HG02885 (cell line): ENCODE results near the gene NANOS3.
"Not testable (repeated sequence)": the region's sequence is repeated elsewhere in the genome, so short reads cannot be mapped to it uniquely, and the experiment has no call there.

Source experiments
- ATAC-seq: cut with Tn5 transposase; IDR thresholded peaks from one replicate; pipeline ENCODE4 v1.9.1; 2021; ENCODE audit warnings: mild to moderate bottlenecking; ENCODE audit not compliant: unreplicated experiment, poor library complexity

The NANOS3 gene

GRCh38 chr19:13842291-13843103 lies 34.4 kb upstream of the NANOS3 start:
- peak; percentile 34 for ATAC-seq

GRCh38 chr19:13843104-13843921 lies 33.6 kb upstream of the NANOS3 start:
- no peak for ATAC-seq

- ATAC-seq, result no peak
These were observed 32.8 kb upstream of the NANOS3 start for GRCh38 chr19:13844130-13844631.

- peak; percentile 48 for ATAC-seq
These were observed 30.2 kb upstream of the NANOS3 start for GRCh38 chr19:13846557-13847406.

- peak; percentile 5 for ATAC-seq
These were observed 29.3 kb upstream of the NANOS3 start for GRCh38 chr19:13847407-13848339.

GRCh38 chr19:13848340-13848677 lies 28.6 kb upstream of the NANOS3 start:
- ATAC-seq, result no peak

- ATAC-seq, result no peak
These were observed 27.9 kb upstream of the NANOS3 start for GRCh38 chr19:13848798-13849676.

- no peak for ATAC-seq
These were observed 26.7 kb upstream of the NANOS3 start for GRCh38 chr19:13849991-13850909.

- ATAC-seq, result no peak
These were observed 25.8 kb upstream of the NANOS3 start for GRCh38 chr19:13850910-13851733.

- ATAC-seq, result not testable (repeated sequence)
These were observed 25.2 kb upstream of the NANOS3 start for GRCh38 chr19:13851734-13852114.

GRCh38 chr19:13852171-13852707 lies 24.7 kb upstream of the NANOS3 start:
- not testable (repeated sequence) for ATAC-seq

GRCh38 chr19:13856497-13856896 lies 20.4 kb upstream of the NANOS3 start:
- ATAC-seq, result no peak

- no peak for ATAC-seq
These were observed 17.5 kb upstream of the NANOS3 start for GRCh38 chr19:13859361-13859880.

GRCh38 chr19:13860679-13861391 lies 16.1 kb upstream of the NANOS3 start:
- no peak for ATAC-seq

GRCh38 chr19:13861392-13861713 lies 15.6 kb upstream of the NANOS3 start:
- ATAC-seq, result peak; percentile 29
